Heart right ventricle (tissue), 16 donors: ENCODE data around the gene RNF114. TPM values are rescaled to one million over a fixed set of nuclear protein-coding genes. Genes with fewer than 3 reads are reported as not detected.
A peak's percentile ranks its signal among the peaks of the same experiment; 100 is the strongest.
"Not testable (repeated sequence)": the region's sequence is repeated elsewhere in the genome, so short reads cannot be mapped to it uniquely, and the experiment has no call there.

Source experiments
- ATAC-seq, 8 donors: fragments of 200-7000 bp; cut with Tn5 transposase; one replicate each; pipeline ENCODE4 v1.9.1; 2020; ENCODE audit warnings: mild to moderate bottlenecking in 8 of 8, moderate library complexity in 8 of 8, moderate number of reproducible peaks in 1 of 8
- DNase-seq, 2 donors: peaks; one replicate each; pipeline ENCODE4 v3.0.0-alpha.2; 2020
- H3K27ac ChIP-seq, 10 donors: fragments of 200-600 bp; sonication (generic) in 2 of 10; one replicate each; pipeline versions ENCODE4 v1.5.0 to v1.8.0; 2020 to 2022; ENCODE audit warnings: mild to moderate bottlenecking in 3 of 10
- H3K27me3 ChIP-seq, 7 donors: fragments of 200-600 bp; one replicate each; pipeline ENCODE4 v1.8.0; 2021 to 2022; ENCODE audit warnings: mild to moderate bottlenecking in 2 of 7
- H3K36me3 ChIP-seq, 9 donors: fragments of 200-600 bp; sonication (generic) in 1 of 9; one replicate each; pipeline versions ENCODE4 v1.5.0 to v1.8.0; 2020 to 2022; ENCODE audit warnings: mild to moderate bottlenecking in 2 of 9
- H3K4me1 ChIP-seq, 9 donors: fragments of 200-600 bp; sonication (generic) in 1 of 9; one replicate each; pipeline versions ENCODE4 v1.5.0 to v1.8.0; 2020 to 2022; ENCODE audit warnings: mild to moderate bottlenecking in 4 of 9
- H3K4me3 ChIP-seq, 10 donors: fragments of 200-600 bp; sonication (generic) in 2 of 10; one replicate each; pipeline versions ENCODE4 v1.5.0 to v1.8.0; 2020 to 2022; ENCODE audit warnings: mild to moderate bottlenecking in 7 of 10, moderate library complexity in 2 of 10
- H3K9me3 ChIP-seq, 11 donors: fragments of 200-600 bp in 10 of 11; sonication (generic) in 2 of 11; one replicate each; pipeline versions ENCODE4 v1.5.0 to v1.8.0; 2013 to 2022; ENCODE audit warnings: mild to moderate bottlenecking in 2 of 11, control low read depth in 1 of 11, moderate library complexity in 1 of 11
- CTCF ChIP-seq, 9 donors: fragments of 200-600 bp; sonication (generic) in 2 of 9; IDR thresholded peaks; one replicate each; pipeline versions ENCODE4 v1.5.0 to v1.8.0; 2021 to 2022; ENCODE audit warnings: antibody characterized with exemption in 9 of 9, mild to moderate bottlenecking in 5 of 9, moderate library complexity in 1 of 9
- WGBS, 2 donors: extraction: QIAGEN DNeasy Blood & Tissue Kit; methylation state at CpG; one replicate each; pipeline ENCODE4 v1.1.7; 2013; ENCODE audit warnings: inconsistent platforms in 1 of 2; 5-methylcytosine and 5-hydroxymethylcytosine counted together
- intact Hi-C, 10 donors: fragments of 100-400 bp; cut with DNase I; formaldehyde crosslinking; loops; one replicate each; pipeline versions ENCODE4 v1.11.1 to v1.14.2; 2022
- polyA plus RNA-seq, 2 donors: library from polyadenylated mRNA; stranded (reverse); fragments of 200-250 nt; gene quantifications; one replicate each; pipeline ENCODE4 v1.2.3, GENCODE V29; 2013
- total RNA-seq, 10 donors: library from RNA; stranded (reverse); fragmentation: NEBNext Ultra II Directional in 3 of 10; extraction: Animal tissue kit (Norgen Biotek cat#: 25700) in 3 of 10; gene quantifications; one replicate each; pipeline versions ENCODE4 v1.2.1 to v1.2.4, GENCODE V29; 2021 to 2023
- donor health status: Arrhythmogenic right ventricular cardiomyopathy.
- donor health status: ischemic (EF 13 %, LVEDD 7.1; RV severe dilation, severe dysfunction).
- donor health status: healthy with polysubstance abuse.
- donor health status: DM: no; HTN: yes; CAD: no.
- donor health status: DM: no; HTN: no; CAD: no.
- donor health status: ischemic (EF 25% LVEDD 6.9; RV normal size, moderate dysfunction).
- donor health status: ischemic (EF 25% LVEDD 5.7; RV mildly dilated, moderate dysfunction).
- donor health status: healthy.
- donor health status: DM: yes; HTN: yes; CAD: no.
- donor health status: Ischemic cardiomyopathy.
- donor health status: ischemic (EF 35%, LVEDD 5.7; RV mildly dilated, moderate dysfunction).
- donor health status: nonischemic (EF 11% LVEDD 7.7; RV severe dilation, severe dysfunction).
- donor health status: DM: yes; HTN: yes; CAD: no.
- donor health status: PGD.
- donor health status: ischemic (EF 29% LVEDD 5.4; RV normal size, mild dysfunction).
- donor health status: nonischemic (EF 23%, LVEDD 6.1; RV moderate dilation, normal function).

Gene RNF114
- total and polyA plus RNA-seq, 12 donors: 41.5 to 60.3 (median 50.6) TPM

DNA sequence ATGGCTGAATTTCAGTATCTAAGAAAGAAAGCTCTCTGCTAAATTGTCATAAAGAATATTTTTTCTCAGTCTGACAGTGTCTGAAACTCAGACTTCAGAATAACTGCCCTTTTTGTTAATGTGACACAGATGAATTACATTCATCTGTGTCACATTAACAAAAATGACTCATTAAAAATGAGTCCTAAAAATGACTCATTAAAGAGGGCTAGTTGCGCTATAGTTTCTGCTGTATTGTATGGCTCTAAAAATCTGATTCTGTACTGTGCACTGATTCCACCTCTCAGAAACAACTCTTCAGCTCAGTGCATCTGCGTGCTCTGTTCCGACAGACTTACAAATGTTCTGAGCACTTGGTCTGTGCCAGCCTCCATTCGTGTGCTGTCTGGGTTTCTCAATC, 15.0 kb downstream of the RNF114 start:
- DNase-seq: no peak
- Histone ChIP-seq H3K4me3 (no peak overlapping the region), H3K27ac (peak overlapping the region in 1 of 10 donors; percentile 3), H3K27me3 (no peaks in the 10 kb centered on the region), H3K36me3 (peaks cover 5 to 99% (median 73%) of the 10 kb centered on the region in 9 donors), H3K9me3 (no peaks in the 10 kb centered on the region), H3K4me1 (no peaks in the 10 kb centered on the region)
- ATAC-seq: no peak
- 93 to 94% methylated on average over 4 of the region's 4 CpGs for WGBS, 2 donors
- intact Hi-C loops: no loop called here
- no peak for TF ChIP-seq CTCF (IDR thresholded peaks at IDR 0.05)

DNA sequence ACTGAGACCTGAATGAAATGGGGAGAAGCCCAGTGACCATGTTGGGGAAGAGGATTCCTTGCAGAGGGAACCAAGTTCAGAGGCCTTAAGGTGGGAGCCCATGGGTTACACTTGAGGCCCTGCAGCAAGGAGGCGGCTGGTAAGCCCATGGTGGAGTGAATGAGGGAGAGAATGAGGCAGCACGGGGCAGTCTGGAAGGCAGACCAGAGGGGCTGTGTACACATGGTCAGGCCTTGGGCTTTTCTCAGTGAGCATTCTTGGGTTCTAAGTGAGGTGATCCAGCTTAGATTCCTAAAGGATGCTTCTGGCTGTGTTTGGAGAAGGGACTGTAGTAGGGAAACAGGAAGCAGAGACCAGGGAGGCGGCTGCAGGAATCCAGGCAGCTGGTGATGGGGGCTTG, 19.0 kb downstream of the RNF114 start:
- DNase-seq: no peak
- intact Hi-C loops: no loop called here
- Histone ChIP-seq H3K27ac (no peak overlapping the region), H3K4me1 (peaks cover 0 to 10% (median 0%) of the 10 kb centered on the region in 9 donors), H3K4me3 (no peak overlapping the region), H3K9me3 (no peaks in the 10 kb centered on the region), H3K36me3 (peaks cover 0 to 98% (median 48%) of the 10 kb centered on the region in 9 donors), H3K27me3 (no peaks in the 10 kb centered on the region)
- WGBS, 2 donors: 92 to 93% methylated on average over 3 of the region's 3 CpGs
- peak in 2 of 8 donors; percentile 14 to 23 for ATAC-seq
- TF ChIP-seq CTCF (IDR thresholded peaks at IDR 0.05): no peak

DNA sequence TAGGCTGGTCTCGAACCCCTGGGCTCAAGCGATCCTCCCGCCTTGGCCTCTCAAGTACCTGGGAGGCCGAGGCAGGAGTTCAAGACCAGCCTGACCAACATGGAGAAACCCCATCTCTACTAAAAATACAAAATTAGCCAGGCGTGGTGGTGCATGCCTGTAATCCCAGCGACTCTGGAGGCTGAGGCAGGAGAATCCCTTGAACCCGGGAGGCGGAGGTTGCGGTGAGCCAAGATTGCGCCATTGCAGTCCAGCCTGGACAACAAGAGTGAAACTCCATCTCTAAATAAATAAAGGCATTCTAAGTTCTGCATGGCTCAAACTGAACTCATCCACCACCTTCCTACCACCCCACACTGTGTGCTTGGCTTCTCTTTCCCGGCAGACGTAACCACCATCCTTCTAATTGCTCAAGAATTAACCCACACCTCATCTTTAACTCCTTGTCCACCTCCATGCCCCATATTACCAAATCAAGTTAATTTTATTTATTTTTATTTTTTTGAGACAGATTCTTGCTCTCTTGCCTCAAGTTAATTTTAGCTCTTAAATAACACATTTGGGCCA, 19.7 kb downstream of the RNF114 start:
- intact Hi-C loops, H3K9me3 ChIP-seq, H3K27me3 ChIP-seq, H3K4me3 ChIP-seq, H3K27ac ChIP-seq, DNase-seq, ATAC-seq: not testable (repeated sequence)
- 91 to 96% methylated on average over 12 of the region's 12 CpGs for WGBS, 2 donors
- Histone ChIP-seq H3K4me1 (peaks cover 0 to 10% (median 0%) of the 10 kb centered on the region in 9 donors), H3K36me3 (peaks cover 0 to 93% (median 41%) of the 10 kb centered on the region in 9 donors)

GRCh38 chr20:49956689-49957088, 20.5 kb downstream of the RNF114 start:
- ATAC-seq (peak in 1 of 8 donors; percentile 19), DNase-seq (no peak)
- no peak for TF ChIP-seq CTCF (IDR thresholded peaks at IDR 0.05)
- Histone ChIP-seq H3K9me3 (no peaks in the 10 kb centered on the region), H3K27ac (peak overlapping the region in 1 of 10 donors; percentile 9), H3K4me3 (no peak overlapping the region), H3K36me3 (peaks cover 0 to 85% (median 35%) of the 10 kb centered on the region in 9 donors), H3K4me1 (peaks cover 0 to 10% (median 0%) of the 10 kb centered on the region in 9 donors), H3K27me3 (no peaks in the 10 kb centered on the region)
- 96 to 98% methylated on average over 18 of the region's 18 CpGs for WGBS, 2 donors
- intact Hi-C loops: no loop called here

- ATAC-seq, H3K9me3 ChIP-seq, intact Hi-C loops, H3K4me3 ChIP-seq, H3K27me3 ChIP-seq: not testable (repeated sequence)
- H3K4me1 ChIP-seq: peaks cover 0 to 10% (median 0%) of the 10 kb centered on the region in 9 donors
- peak overlapping the region in 3 of 10 donors; percentile 9 to 37 (median 15) for H3K27ac ChIP-seq
- 80 to 81% methylated on average over 12 of the region's 12 CpGs for WGBS, 2 donors
- DNase-seq: peak in 1 of 2 donors; percentile 69
- H3K36me3 ChIP-seq: peaks cover 0 to 79% (median 28%) of the 10 kb centered on the region in 9 donors
Measured at GRCh38 chr20:49957089-49957938, 21.1 kb downstream of the RNF114 start.
